HL-60 (cell line): ENCODE data around the gene NAV2.

Experiments used
- CTCF ChIP-seq: IDR thresholded peaks from one replicate; pipeline ENCODE4 v1.5.1; 2011; ENCODE audit warnings: low read length, control low read depth, inconsistent platforms; ENCODE audit not compliant: insufficient read depth
- REST ChIP-seq: IDR thresholded peaks from 2 replicates; pipeline ENCODE4 v1.6.1; 2012; ENCODE audit warnings: low read depth; ENCODE audit not compliant: insufficient replicate concordance

GRCh38 chr11:19951558-19952115, 239.0 kb downstream of the NAV2 start:
- no peak for TF ChIP-seq REST
- TF ChIP-seq CTCF, result no peak
